ENCODE results near the gene RPA1. TPM values are rescaled to one million over a fixed set of nuclear protein-coding genes. Genes with fewer than 3 reads are reported as not detected.

RPA1 gene
- total and polyA plus RNA-seq, 9 of the 15 experiments (the other 6 are each of a cell fraction or from before 2014, with no cell fraction given), result 25.2 to 125 (median 47.4) TPM

DNA sequence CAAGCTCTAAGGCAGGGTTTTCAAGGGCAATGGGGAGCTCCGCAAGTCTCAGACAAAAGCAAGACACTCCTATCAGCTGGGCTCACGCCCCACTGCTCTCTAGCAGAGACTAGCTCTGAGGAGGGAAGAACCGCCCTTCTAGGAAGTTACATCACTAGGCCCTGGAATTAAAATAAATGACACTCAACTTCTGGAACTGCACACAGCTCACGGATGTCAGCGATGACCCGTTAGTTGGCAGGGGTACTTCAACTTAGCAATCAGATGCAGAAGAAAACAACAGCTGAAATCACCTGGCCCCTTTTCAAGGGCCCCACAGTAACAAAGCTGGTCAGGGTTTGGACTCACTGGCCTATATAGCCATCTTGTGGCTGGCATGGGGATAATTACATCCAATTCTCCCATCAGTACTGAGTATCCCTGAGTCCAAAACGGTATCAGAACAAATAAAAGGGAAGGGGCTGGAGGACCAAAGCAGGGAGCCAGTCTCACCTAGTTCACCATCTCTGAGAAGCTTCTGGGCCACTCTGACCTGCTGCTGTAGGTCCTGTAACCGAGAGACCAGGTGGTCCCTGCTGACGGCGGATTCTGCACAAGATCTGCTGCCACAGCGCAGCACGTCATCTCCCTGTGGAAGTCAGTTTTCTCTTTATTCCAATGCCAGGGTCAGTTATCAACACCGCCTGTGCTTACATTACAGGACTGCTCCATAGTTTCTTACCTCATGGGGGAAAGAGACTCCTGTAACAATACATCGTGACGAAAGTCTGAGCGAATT is 45.8 kb upstream of the RPA1 start (continued):
- TF ChIP-seq ZNF165 (CRISPR knock-in tag; IDR thresholded peaks at IDR 0.05; ENCODE audit: borderline replicate concordance), result no peak
- TF ChIP-seq, protein P1, sequence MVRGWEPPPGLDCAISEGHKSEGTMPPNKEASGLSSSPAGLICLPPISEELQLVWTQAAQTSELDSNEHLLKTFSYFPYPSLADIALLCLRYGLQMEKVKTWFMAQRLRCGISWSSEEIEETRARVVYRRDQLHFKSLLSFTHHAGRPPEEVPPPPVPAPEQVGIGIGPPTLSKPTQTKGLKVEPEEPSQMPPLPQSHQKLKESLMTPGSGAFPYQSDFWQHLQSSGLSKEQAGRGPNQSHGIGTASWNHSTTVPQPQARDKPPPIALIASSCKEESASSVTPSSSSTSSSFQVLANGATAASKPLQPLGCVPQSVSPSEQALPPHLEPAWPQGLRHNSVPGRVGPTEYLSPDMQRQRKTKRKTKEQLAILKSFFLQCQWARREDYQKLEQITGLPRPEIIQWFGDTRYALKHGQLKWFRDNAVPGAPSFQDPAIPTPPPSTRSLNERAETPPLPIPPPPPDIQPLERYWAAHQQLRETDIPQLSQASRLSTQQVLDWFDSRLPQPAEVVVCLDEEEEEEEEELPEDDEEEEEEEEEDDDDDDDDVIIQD (CRISPR knock-in tag; IDR thresholded peaks at IDR 0.05), result no peak
- TF ChIP-seq, protein P2, sequence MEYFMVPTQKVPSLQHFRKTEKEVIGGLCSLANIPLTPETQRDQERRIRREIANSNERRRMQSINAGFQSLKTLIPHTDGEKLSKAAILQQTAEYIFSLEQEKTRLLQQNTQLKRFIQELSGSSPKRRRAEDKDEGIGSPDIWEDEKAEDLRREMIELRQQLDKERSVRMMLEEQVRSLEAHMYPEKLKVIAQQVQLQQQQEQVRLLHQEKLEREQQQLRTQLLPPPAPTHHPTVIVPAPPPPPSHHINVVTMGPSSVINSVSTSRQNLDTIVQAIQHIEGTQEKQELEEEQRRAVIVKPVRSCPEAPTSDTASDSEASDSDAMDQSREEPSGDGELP (CRISPR knock-in tag; IDR thresholded peaks at IDR 0.05; ENCODE audit: borderline replicate concordance), result peak; percentile 64; the same call in 1 of the 2 replicates
- TF ChIP-seq, protein P3, sequence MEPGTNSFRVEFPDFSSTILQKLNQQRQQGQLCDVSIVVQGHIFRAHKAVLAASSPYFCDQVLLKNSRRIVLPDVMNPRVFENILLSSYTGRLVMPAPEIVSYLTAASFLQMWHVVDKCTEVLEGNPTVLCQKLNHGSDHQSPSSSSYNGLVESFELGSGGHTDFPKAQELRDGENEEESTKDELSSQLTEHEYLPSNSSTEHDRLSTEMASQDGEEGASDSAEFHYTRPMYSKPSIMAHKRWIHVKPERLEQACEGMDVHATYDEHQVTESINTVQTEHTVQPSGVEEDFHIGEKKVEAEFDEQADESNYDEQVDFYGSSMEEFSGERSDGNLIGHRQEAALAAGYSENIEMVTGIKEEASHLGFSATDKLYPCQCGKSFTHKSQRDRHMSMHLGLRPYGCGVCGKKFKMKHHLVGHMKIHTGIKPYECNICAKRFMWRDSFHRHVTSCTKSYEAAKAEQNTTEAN (CRISPR knock-in tag; IDR thresholded peaks at IDR 0.05), result no peak
- no peak for TF ChIP-seq HEY1 (CRISPR knock-in tag; IDR thresholded peaks at IDR 0.05; ENCODE audit: borderline replicate concordance)
- TF ChIP-seq, protein P4, sequence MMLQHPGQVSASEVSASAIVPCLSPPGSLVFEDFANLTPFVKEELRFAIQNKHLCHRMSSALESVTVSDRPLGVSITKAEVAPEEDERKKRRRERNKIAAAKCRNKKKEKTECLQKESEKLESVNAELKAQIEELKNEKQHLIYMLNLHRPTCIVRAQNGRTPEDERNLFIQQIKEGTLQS (IDR thresholded peaks at IDR 0.05), result peak; percentile 44; the same call in 1 of the 2 replicates
- TF ChIP-seq, protein P4 (CRISPR knock-in tag; conservative IDR thresholded peaks at IDR 0.05), result no peak
- no peak for TF ChIP-seq CREB1 (IDR thresholded peaks at IDR 0.05)
- no peak for TF ChIP-seq CREB1 (CRISPR knock-in tag; IDR thresholded peaks at IDR 0.05)
- TF ChIP-seq ZNF780A (CRISPR knock-in tag; IDR thresholded peaks at IDR 0.05), result no peak
- TF ChIP-seq MAZ (CRISPR knock-in tag; conservative IDR thresholded peaks at IDR 0.05 in 1 of 2, IDR thresholded peaks at IDR 0.05 in 1 of 2), result peak in 1 of 2 experiments; percentile 46; a peak in 1 of 4 replicates
- no peak for TF ChIP-seq BDP1 (IDR thresholded peaks at IDR 0.05; ENCODE audit: insufficient read depth, insufficient read length)
- TF ChIP-seq NELFE (IDR thresholded peaks at IDR 0.05; ENCODE audit: insufficient read depth, insufficient read length), result no peak
- no peak for TF ChIP-seq CBFA2T3 (IDR thresholded peaks at IDR 0.05)
- TF ChIP-seq CEBPG (CRISPR knock-in tag; IDR thresholded peaks at IDR 0.05), result no peak
- TF ChIP-seq CEBPG (tag; conservative IDR thresholded peaks at IDR 0.05 in 1 of 2, IDR thresholded peaks at IDR 0.05 in 1 of 2), result peak in 1 of 2 experiments; percentile 31; a peak in 1 of 4 replicates
- peak; percentile 52 for TF ChIP-seq SMC3 (conservative IDR thresholded peaks at IDR 0.05; ENCODE audit: insufficient read depth, low read depth, low read length)
- no peak for TF ChIP-seq ZNF134 (CRISPR knock-in tag; conservative IDR thresholded peaks at IDR 0.05)
- peak; percentile 73 to 80 for TF ChIP-seq RAD21 (CRISPR knock-in tag; conservative IDR thresholded peaks at IDR 0.05 in 1 of 2, IDR thresholded peaks at IDR 0.05 in 1 of 2)
- TF ChIP-seq, protein P5, sequence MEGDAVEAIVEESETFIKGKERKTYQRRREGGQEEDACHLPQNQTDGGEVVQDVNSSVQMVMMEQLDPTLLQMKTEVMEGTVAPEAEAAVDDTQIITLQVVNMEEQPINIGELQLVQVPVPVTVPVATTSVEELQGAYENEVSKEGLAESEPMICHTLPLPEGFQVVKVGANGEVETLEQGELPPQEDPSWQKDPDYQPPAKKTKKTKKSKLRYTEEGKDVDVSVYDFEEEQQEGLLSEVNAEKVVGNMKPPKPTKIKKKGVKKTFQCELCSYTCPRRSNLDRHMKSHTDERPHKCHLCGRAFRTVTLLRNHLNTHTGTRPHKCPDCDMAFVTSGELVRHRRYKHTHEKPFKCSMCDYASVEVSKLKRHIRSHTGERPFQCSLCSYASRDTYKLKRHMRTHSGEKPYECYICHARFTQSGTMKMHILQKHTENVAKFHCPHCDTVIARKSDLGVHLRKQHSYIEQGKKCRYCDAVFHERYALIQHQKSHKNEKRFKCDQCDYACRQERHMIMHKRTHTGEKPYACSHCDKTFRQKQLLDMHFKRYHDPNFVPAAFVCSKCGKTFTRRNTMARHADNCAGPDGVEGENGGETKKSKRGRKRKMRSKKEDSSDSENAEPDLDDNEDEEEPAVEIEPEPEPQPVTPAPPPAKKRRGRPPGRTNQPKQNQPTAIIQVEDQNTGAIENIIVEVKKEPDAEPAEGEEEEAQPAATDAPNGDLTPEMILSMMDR (IDR thresholded peaks at IDR 0.05 in 2 of 3, conservative IDR thresholded peaks at IDR 0.05 in 1 of 3; ENCODE audit: insufficient read depth in 2 of 3, low read depth in 1 of 3, low read length in 3 of 3), result peak; percentile 59 to 76 (median 66)
